Measurements from ENCODE around the gene APOBEC3H.

The APOBEC3H gene

GRCh38 chr22:39125622-39126021 is 28.6 kb downstream of the APOBEC3H start:
- WGBS (ENCODE audit: extremely low coverage, insufficient coverage, low lambda C conversion rate), result no CpG with 5 or more reads among the region's 5 CpGs
- H3K27me3 ChIP-seq (ENCODE audit: insufficient read depth, low read length, poor library complexity), result no peaks in the 10 kb centered on the region
- no peaks in the 10 kb centered on the region for H3K36me3 ChIP-seq (ENCODE audit: control insufficient read depth, insufficient read depth, low read length)
- H3K27ac ChIP-seq (ENCODE audit: low read depth, low read length), result no peak overlapping the region
- H4K5ac ChIP-seq (ENCODE audit: low read length), result no peak overlapping the region
- no peak overlapping the region for H3K4ac ChIP-seq (ENCODE audit: low read depth, low read length)
- H2BK120ac ChIP-seq (ENCODE audit: low read depth, low read length), result no peak overlapping the region
- no peak overlapping the region for H3K23ac ChIP-seq (ENCODE audit: low read length)
- H3K79me1 ChIP-seq (ENCODE audit: low read length), result no peaks in the 10 kb centered on the region
- no peak overlapping the region for H3K18ac ChIP-seq (ENCODE audit: low read length)
- no peak overlapping the region for H3K4me2 ChIP-seq (ENCODE audit: low read length)
- no peak overlapping the region for H3K4me3 ChIP-seq (ENCODE audit: low read length)
- H2AK5ac ChIP-seq (ENCODE audit: low read length), result no peak overlapping the region
- no peaks in the 10 kb centered on the region for H3K79me2 ChIP-seq (ENCODE audit: control insufficient read depth, insufficient read depth, low read length)
- DNase-seq, result no peak
- no peak overlapping the region for H4K8ac ChIP-seq (ENCODE audit: low read depth, low read length)
- H2BK15ac ChIP-seq (replicated peaks; ENCODE audit: low read depth), result no peak overlapping the region
- H2BK5ac ChIP-seq (ENCODE audit: low read length), result no peak overlapping the region
- H3K9ac ChIP-seq (ENCODE audit: low read length), result no peak overlapping the region
- H3K4me1 ChIP-seq (ENCODE audit: control insufficient read depth, low read depth, low read length), result no peaks in the 10 kb centered on the region
- H3K56ac ChIP-seq (ENCODE audit: low read length), result no peak overlapping the region

GRCh38 chr22:39128508-39128907 is 31.5 kb downstream of the APOBEC3H start:
- no peak overlapping the region for H3K27ac ChIP-seq (ENCODE audit: low read depth, low read length)
- H3K56ac ChIP-seq (ENCODE audit: low read length), result no peak overlapping the region
- H2AK5ac ChIP-seq (ENCODE audit: low read length), result no peak overlapping the region
- H3K79me1 ChIP-seq (ENCODE audit: low read length), result no peaks in the 10 kb centered on the region
- no peak overlapping the region for H4K8ac ChIP-seq (ENCODE audit: low read depth, low read length)
- no peak overlapping the region for H3K4me2 ChIP-seq (ENCODE audit: low read length)
- no peak for DNase-seq
- no peak overlapping the region for H3K4ac ChIP-seq (ENCODE audit: low read depth, low read length)
- H2BK15ac ChIP-seq (replicated peaks; ENCODE audit: low read depth), result no peak overlapping the region
- no peak overlapping the region for H3K9ac ChIP-seq (ENCODE audit: low read length)
- no peak overlapping the region for H3K23ac ChIP-seq (ENCODE audit: low read length)
- no peak overlapping the region for H3K4me3 ChIP-seq (ENCODE audit: low read length)
- H4K5ac ChIP-seq (ENCODE audit: low read length), result no peak overlapping the region
- H2BK120ac ChIP-seq (ENCODE audit: low read depth, low read length), result no peak overlapping the region
- H3K79me2 ChIP-seq (ENCODE audit: control insufficient read depth, insufficient read depth, low read length), result no peaks in the 10 kb centered on the region
- no peak overlapping the region for H3K18ac ChIP-seq (ENCODE audit: low read length)
- no peaks in the 10 kb centered on the region for H3K36me3 ChIP-seq (ENCODE audit: control insufficient read depth, insufficient read depth, low read length)
- WGBS (ENCODE audit: extremely low coverage, insufficient coverage, low lambda C conversion rate), result no CpG with 5 or more reads among the region's 6 CpGs
- peaks cover 8% of the 10 kb centered on the region for H3K4me1 ChIP-seq (ENCODE audit: control insufficient read depth, low read depth, low read length)
- no peak overlapping the region for H2BK5ac ChIP-seq (ENCODE audit: low read length)
- no peaks in the 10 kb centered on the region for H3K27me3 ChIP-seq (ENCODE audit: insufficient read depth, low read length, poor library complexity)

- Histone ChIP-seq H2BK120ac (ENCODE audit: low read depth, low read length) (no peak overlapping the region), H3K18ac (ENCODE audit: low read length) (no peak overlapping the region), H3K4me2 (ENCODE audit: low read length) (no peak overlapping the region), H3K4me1 (ENCODE audit: control insufficient read depth, low read depth, low read length) (peaks cover 8% of the 10 kb centered on the region), H3K79me2 (ENCODE audit: control insufficient read depth, insufficient read depth, low read length) (no peaks in the 10 kb centered on the region), H3K27me3 (ENCODE audit: insufficient read depth, low read length, poor library complexity) (no peaks in the 10 kb centered on the region), H3K79me1 (ENCODE audit: low read length) (no peaks in the 10 kb centered on the region), H2AK5ac (ENCODE audit: low read length) (no peak overlapping the region), H3K27ac (ENCODE audit: low read depth, low read length) (no peak overlapping the region), H3K9ac (ENCODE audit: low read length) (no peak overlapping the region), H3K56ac (ENCODE audit: low read length) (no peak overlapping the region), H3K23ac (ENCODE audit: low read length) (no peak overlapping the region), H2BK15ac (replicated peaks; ENCODE audit: low read depth) (no peak overlapping the region), H3K4me3 (ENCODE audit: low read length) (no peak overlapping the region), H3K36me3 (ENCODE audit: control insufficient read depth, insufficient read depth, low read length) (no peaks in the 10 kb centered on the region), H3K4ac (ENCODE audit: low read depth, low read length) (no peak overlapping the region), H4K5ac (ENCODE audit: low read length) (no peak overlapping the region), H4K8ac (ENCODE audit: low read depth, low read length) (no peak overlapping the region), H2BK5ac (ENCODE audit: low read length) (no peak overlapping the region)
- no peak for DNase-seq
- no CpG with 5 or more reads among the region's 4 CpGs for WGBS (ENCODE audit: extremely low coverage, insufficient coverage, low lambda C conversion rate)
Measured at GRCh38 chr22:39129081-39129480, 32.0 kb downstream of the APOBEC3H start.

- H3K27ac ChIP-seq (ENCODE audit: low read depth, low read length), result no peak overlapping the region
Measured at GRCh38 chr22:39129746-39130145, 32.7 kb downstream of the APOBEC3H start.

GRCh38 chr22:39130152-39130704 is 33.2 kb downstream of the APOBEC3H start:
- Histone ChIP-seq H3K23ac (ENCODE audit: low read length) (no peak overlapping the region), H3K18ac (ENCODE audit: low read length) (no peak overlapping the region), H3K27me3 (ENCODE audit: insufficient read depth, low read length, poor library complexity) (no peaks in the 10 kb centered on the region), H3K79me1 (ENCODE audit: low read length) (no peaks in the 10 kb centered on the region), H2BK120ac (ENCODE audit: low read depth, low read length) (no peak overlapping the region), H3K4ac (ENCODE audit: low read depth, low read length) (no peak overlapping the region), H4K8ac (ENCODE audit: low read depth, low read length) (no peak overlapping the region), H2BK15ac (replicated peaks; ENCODE audit: low read depth) (no peak overlapping the region), H3K56ac (ENCODE audit: low read length) (no peak overlapping the region), H3K9ac (ENCODE audit: low read length) (no peak overlapping the region), H3K27ac (ENCODE audit: low read depth, low read length) (no peak overlapping the region), H2AK5ac (ENCODE audit: low read length) (no peak overlapping the region), H3K4me1 (ENCODE audit: control insufficient read depth, low read depth, low read length) (peaks cover 8% of the 10 kb centered on the region), H2BK5ac (ENCODE audit: low read length) (no peak overlapping the region), H3K79me2 (ENCODE audit: control insufficient read depth, insufficient read depth, low read length) (no peaks in the 10 kb centered on the region), H3K36me3 (ENCODE audit: control insufficient read depth, insufficient read depth, low read length) (no peaks in the 10 kb centered on the region), H3K4me2 (ENCODE audit: low read length) (no peak overlapping the region), H4K5ac (ENCODE audit: low read length) (no peak overlapping the region), H3K4me3 (ENCODE audit: low read length) (no peak overlapping the region)
- WGBS (ENCODE audit: extremely low coverage, insufficient coverage, low lambda C conversion rate), result no CpG with 5 or more reads among the region's 8 CpGs
- DNase-seq, result no peak

More at GRCh38 chr22:39129746-39130145, 32.7 kb downstream of the APOBEC3H start:
- H2BK5ac ChIP-seq (ENCODE audit: low read length), result no peak overlapping the region
- no CpG with 5 or more reads among the region's 9 CpGs for WGBS (ENCODE audit: extremely low coverage, insufficient coverage, low lambda C conversion rate)
- no peak overlapping the region for H4K8ac ChIP-seq (ENCODE audit: low read depth, low read length)
- H3K18ac ChIP-seq (ENCODE audit: low read length), result no peak overlapping the region
- no peaks in the 10 kb centered on the region for H3K79me2 ChIP-seq (ENCODE audit: control insufficient read depth, insufficient read depth, low read length)
- no peak overlapping the region for H3K4ac ChIP-seq (ENCODE audit: low read depth, low read length)
- no peak for DNase-seq
- no peaks in the 10 kb centered on the region for H3K36me3 ChIP-seq (ENCODE audit: control insufficient read depth, insufficient read depth, low read length)
- no peak overlapping the region for H3K56ac ChIP-seq (ENCODE audit: low read length)
- H3K79me1 ChIP-seq (ENCODE audit: low read length), result no peaks in the 10 kb centered on the region
- H2BK120ac ChIP-seq (ENCODE audit: low read depth, low read length), result no peak overlapping the region
- peaks cover 8% of the 10 kb centered on the region for H3K4me1 ChIP-seq (ENCODE audit: control insufficient read depth, low read depth, low read length)
- H2BK15ac ChIP-seq (replicated peaks; ENCODE audit: low read depth), result no peak overlapping the region
- no peak overlapping the region for H4K5ac ChIP-seq (ENCODE audit: low read length)
- no peak overlapping the region for H3K4me2 ChIP-seq (ENCODE audit: low read length)
- no peak overlapping the region for H3K9ac ChIP-seq (ENCODE audit: low read length)
- H3K23ac ChIP-seq (ENCODE audit: low read length), result no peak overlapping the region
- H2AK5ac ChIP-seq (ENCODE audit: low read length), result no peak overlapping the region
- H3K4me3 ChIP-seq (ENCODE audit: low read length), result no peak overlapping the region
- no peaks in the 10 kb centered on the region for H3K27me3 ChIP-seq (ENCODE audit: insufficient read depth, low read length, poor library complexity)

Data from mesendoderm (in vitro differentiated cells).